NCI-H1048 (cell line): ENCODE measurements around the gene RAB5IF.
"Not testable (repeated sequence)": the region's sequence is repeated elsewhere in the genome, so short reads cannot be mapped to it uniquely, and the experiment has no call there.

Source experiments
- DNase-seq: peaks from one replicate; lab custom pipeline; 2025; lab: John Stamatoyannopoulos, UW

Gene RAB5IF

GRCh38 chr20:36585410-36586125 is 20.0 kb upstream of the RAB5IF start:
- DNase-seq, result no peak

DNA sequence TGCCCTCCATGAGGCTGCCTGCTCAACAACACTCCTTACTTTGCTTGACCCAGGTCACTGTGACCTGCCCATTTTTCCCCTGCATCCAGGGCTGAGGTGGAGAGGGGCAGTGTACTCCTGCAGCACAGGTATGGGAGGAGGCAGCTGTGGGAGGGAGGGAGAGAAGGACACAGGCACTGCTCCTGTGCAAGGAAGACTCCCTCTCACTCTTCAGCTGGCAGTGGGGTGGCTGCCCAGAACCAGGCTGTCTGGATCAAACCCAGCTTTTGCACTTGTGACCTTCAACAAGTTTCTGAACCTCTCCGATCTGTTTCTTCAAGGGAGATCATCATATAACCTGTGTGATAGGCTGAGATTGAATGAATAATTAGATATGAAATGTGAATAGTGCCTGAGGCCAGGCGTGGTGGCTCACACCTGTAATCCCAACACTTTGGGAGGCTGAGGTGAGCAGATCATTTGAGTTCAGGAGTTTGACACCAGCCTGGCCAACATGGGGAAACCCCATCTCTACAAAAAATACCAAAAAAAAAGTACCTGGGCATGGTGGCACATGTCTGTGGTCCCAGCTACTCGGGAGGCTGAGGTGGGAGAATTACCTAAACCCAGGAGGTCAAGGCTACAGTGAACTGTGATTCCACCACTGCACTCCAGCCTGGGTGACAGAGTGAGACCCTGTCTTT is 18.1 kb upstream of the RAB5IF start:
- no peak for DNase-seq

DNA sequence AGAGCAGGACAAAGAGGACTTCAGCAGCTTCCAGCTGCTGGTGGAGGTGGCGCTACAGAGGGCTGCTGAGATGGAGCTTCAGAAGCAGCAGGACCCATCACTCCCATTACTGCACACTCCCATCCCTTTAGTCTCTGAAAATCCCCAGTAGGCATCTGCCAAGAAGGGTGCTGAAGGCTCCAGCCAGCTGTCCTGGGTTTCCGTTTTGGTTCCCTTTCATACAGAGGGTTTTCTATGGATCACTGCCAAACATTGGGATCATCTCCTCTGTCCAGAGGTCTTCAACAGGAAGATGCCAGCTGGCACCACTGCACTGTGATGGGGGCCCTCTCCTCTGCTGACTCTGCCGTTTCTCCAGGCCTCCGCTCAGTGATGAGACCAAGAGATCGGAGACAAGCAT is 14.3 kb upstream of the RAB5IF start:
- no peak for DNase-seq

- no peak for DNase-seq
These were observed 13.5 kb upstream of the RAB5IF start for GRCh38 chr20:36591854-36592641.

GRCh38 chr20:36593347-36593929 is 12.1 kb upstream of the RAB5IF start:
- no peak for DNase-seq

GRCh38 chr20:36599912-36600345 is 5.7 kb upstream of the RAB5IF start:
- no peak for DNase-seq

DNA sequence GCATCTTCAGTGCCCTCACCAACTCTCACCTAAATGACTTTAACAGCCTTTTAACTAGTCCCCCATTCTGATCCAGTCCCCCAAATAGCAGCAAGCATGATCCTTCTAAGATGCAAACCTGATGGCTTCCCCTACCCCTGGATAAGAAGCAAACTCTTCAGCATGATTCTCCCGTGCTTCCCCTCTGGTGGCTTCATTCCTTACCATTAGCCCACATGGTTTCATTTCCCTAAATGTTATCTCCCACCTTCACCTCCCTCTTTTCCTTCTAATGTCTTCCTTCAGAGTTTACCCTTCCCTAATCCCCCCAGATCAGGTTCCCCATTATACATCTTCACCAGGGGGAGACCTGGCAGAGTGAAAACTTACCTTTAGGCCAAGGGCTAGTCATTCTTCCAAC is 4.0 kb upstream of the RAB5IF start:
- DNase-seq, result no peak

GRCh38 chr20:36604952-36605398 is 604 bp upstream of the RAB5IF start:
- no peak for DNase-seq

DNA sequence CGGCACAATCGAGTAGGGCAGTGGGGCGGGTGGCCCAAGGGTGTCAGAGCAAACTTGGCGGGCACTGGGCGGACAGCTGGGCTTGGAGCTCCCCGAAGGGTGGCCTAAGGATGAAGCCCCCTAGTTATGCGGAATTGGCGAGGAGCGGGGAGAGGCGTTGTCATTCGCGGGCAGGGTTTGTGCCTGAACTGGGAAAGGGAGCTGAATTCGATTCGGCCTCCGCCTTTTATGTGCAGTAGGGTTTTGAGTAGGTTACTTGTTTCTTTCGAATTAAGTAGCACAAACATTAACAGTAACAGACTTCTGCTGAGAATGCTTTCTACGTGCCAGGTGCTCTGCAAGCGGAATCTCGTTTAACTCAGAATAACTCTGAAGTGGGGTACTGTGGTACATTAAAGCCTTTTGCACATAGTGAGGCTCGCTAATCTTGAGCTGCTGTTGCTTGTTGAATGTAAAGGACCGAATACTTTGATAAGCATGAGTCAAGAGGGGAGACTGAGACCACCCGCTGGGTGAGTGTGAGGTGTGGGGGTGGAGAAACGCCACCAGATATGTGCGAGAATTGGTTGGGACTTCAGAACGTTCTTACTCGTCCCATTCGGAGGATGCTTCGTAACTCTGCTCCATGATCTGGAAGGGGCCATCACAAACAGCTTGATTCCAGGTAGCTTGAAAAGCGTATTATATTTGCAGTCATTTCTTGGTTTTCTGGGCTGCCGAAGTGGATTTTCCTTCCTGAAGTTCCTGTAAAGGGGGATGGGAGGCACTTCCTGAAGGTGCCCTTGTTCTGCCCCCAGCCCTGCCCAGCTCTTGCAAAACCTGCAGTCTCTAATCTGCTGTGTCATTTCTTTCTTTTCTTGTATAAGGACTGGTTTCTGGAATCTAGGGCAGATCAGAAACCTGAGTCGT is 833 bp downstream of the RAB5IF start:
- DNase-seq, result no peak

DNA sequence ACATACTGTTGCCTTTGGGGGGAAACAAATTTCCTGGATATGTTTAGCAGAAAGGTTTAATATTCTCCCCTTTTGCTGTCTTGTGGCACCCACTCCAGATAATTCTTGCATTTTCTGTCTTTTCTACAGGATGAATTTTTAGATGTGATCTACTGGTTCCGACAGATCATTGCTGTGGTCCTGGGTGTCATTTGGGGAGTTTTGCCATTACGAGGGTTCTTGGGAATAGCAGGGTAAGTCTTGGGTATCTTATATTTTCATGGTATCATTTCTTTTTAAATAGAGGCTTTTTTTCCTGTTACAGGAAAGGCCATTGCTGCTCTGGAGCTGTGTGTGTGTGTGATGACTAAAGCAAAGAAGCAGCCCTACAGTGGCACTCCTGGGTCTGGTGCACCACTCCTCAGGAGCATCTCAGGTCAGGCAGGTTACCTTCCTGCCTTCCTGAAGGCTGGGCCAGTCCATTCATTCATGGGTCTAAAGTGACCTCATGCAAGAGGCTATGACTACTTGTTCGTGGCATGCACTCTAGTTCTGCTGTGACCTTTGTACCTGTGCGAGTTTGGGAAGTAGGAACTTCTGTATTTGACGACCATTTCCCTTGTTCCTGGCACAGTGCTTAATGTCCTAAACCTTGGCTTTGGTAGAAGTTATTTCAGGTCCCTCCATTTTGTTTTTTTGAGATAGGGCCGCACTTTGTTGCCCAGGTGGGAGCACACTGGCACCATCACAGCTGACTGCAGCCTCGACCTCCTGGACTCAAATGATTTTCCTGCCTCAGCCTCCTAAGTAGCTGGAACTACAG is 2.2 kb downstream of the RAB5IF start:
- no peak for DNase-seq

GRCh38 chr20:36608388-36608728 is 2.8 kb downstream of the RAB5IF start:
- not testable (repeated sequence) for DNase-seq

GRCh38 chr20:36611625-36612024 is 6.0 kb downstream of the RAB5IF start:
- no peak for DNase-seq

DNA sequence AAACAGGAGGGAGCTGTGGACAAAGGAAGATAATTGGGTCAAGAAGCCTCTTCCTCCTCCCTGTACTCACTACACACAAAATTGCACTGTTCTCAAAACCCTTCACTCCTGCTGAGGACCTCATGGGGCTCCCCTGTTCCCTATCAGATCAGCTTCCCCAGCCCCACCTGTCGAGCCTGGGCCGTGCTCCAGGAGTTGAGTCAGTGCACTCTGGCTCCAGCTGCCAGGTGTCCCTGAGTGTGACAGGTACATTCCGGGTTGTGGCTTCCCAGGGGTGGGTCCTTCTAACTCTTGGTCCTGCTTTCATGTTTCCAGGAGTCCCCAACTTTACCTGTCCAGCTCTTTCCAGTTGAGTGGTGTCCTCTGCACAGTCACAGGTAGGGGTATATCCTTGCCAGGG is 8.4 kb downstream of the RAB5IF start:
- no peak for DNase-seq

- no peak for DNase-seq
These were observed 9.4 kb downstream of the RAB5IF start for GRCh38 chr20:36614781-36615557.

- DNase-seq, result no peak
These were observed 15.3 kb downstream of the RAB5IF start for GRCh38 chr20:36620917-36621316.

- no peak for DNase-seq
These were observed 17.9 kb downstream of the RAB5IF start for GRCh38 chr20:36623444-36623843.

- no peak for DNase-seq
These were observed 18.7 kb downstream of the RAB5IF start for GRCh38 chr20:36624068-36624943.

DNA sequence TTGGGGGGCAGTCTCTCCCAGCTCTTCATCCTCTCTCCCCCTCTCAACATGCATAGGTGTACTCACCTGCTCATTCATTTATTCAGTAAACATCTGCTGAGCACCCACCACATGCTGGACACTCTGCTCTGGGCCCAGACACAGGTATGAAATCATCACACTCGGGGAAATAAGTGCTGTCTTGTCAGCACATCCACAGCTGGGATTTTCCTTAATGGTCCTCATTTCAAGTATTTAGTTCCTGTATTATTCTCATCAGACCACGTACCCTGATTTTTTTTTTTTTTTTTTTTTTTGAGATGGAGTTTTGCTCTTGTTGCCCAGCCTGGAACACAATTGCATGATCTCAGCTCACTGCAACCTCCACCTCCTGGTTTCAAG is 19.4 kb downstream of the RAB5IF start:
- DNase-seq, result no peak

- DNase-seq, result no peak
These were observed 22.5 kb downstream of the RAB5IF start for GRCh38 chr20:36628076-36628475.
